ENCODE data around the gene LPCAT3. TPM values are rescaled to one million over a fixed set of nuclear protein-coding genes. Genes with fewer than 3 reads are reported as not detected.

LPCAT3 gene
- total RNA-seq, 1 experiment from 2014 or later, result 16.3 TPM

DNA sequence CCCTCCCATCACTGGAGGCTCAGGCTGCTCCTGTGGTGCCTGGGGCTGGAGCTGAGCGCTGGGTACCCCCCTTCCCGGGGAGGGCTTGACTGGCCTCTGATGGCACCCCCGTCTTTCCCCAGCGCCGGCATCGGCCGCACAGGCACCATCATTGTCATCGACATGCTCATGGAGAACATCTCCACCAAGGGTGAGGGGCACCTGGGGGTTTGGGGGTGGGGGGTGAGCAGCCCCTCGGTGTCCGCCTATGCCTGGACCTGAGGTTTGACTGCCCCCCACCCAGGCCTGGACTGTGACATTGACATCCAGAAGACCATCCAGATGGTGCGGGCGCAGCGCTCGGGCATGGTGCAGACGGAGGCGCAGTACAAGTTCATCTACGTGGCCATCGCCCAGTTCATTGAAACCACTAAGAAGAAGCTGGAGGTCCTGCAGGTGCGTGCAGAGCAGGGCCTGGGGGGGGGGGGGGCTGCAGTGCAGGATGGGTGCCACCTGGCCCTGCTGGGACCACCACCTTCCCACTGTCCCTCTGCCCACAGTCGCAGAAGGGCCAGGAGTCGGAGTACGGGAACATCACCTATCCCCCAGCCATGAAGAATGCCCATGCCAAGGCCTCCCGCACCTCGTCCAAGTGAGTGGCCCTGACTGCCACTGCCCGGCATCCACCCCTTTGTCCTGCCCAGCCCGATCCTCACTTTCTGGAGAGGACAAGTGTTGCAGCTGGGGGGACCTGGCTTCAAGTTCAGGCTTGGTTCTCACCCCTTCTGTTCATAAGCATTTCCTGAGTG lies 58.3 kb downstream of the LPCAT3 start:
- DNase-seq (no peak), ATAC-seq (no peak)
- no TSS peak for BruUV-seq (replicated peaks)
- Histone ChIP-seq H3K4me1 (ENCODE audit: insufficient read depth, low read length) (peaks cover 14% of the 10 kb centered on the region), H3K36me3 (ENCODE audit: low read depth, low read length) (peaks cover 3% of the 10 kb centered on the region; the same call in 1 of the 2 replicates), H3K79me2 (ENCODE audit: low read length) (no peaks in the 10 kb centered on the region), H3F3A (ENCODE audit: low read length, unreplicated experiment) (no peaks in the 10 kb centered on the region), H3K27me3 (ENCODE audit: low read length) (no peaks in the 10 kb centered on the region), H3K9ac (ENCODE audit: low read length) (no peak overlapping the region), H3K27ac (ENCODE audit: low read length) (no peak overlapping the region), H3K4me2 (ENCODE audit: low read length) (no peak overlapping the region), H3K9me3 (ENCODE audit: low read length) (no peaks in the 10 kb centered on the region), H3K9me2 (replicated peaks; ENCODE audit: low read length) (no peaks in the 10 kb centered on the region), H2AFZ (ENCODE audit: low read length) (no peak overlapping the region), H3K4me3 (ENCODE audit: low read length) (no peak overlapping the region), H4K20me1 (ENCODE audit: low read length) (no peaks in the 10 kb centered on the region)
- TF ChIP-seq, protein P1, sequence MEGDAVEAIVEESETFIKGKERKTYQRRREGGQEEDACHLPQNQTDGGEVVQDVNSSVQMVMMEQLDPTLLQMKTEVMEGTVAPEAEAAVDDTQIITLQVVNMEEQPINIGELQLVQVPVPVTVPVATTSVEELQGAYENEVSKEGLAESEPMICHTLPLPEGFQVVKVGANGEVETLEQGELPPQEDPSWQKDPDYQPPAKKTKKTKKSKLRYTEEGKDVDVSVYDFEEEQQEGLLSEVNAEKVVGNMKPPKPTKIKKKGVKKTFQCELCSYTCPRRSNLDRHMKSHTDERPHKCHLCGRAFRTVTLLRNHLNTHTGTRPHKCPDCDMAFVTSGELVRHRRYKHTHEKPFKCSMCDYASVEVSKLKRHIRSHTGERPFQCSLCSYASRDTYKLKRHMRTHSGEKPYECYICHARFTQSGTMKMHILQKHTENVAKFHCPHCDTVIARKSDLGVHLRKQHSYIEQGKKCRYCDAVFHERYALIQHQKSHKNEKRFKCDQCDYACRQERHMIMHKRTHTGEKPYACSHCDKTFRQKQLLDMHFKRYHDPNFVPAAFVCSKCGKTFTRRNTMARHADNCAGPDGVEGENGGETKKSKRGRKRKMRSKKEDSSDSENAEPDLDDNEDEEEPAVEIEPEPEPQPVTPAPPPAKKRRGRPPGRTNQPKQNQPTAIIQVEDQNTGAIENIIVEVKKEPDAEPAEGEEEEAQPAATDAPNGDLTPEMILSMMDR (conservative IDR thresholded peaks at IDR 0.05; ENCODE audit: low read depth, low read length), result no peak
- TF ChIP-seq EZH2phosphoT487 (IDR thresholded peaks at IDR 0.05; ENCODE audit: borderline replicate concordance, low read length) (no peak), EZH2 (IDR thresholded peaks at IDR 0.05; ENCODE audit: low read length, unreplicated experiment) (no peak)
- intact Hi-C loops (cut with micrococcal nuclease), result no loop called here
- POLR2A ChIA-PET (ENCODE audit: unreplicated experiment), result no interaction called here
- CTCF ChIA-PET, result interaction anchor here (1.5 to 2.5 kb wide), 2 partner anchors 14 to 16 kb away, joined by 6 to 10 read pairs; partner anchors contain the start of genes C12orf57 and RNU7-1

DNA sequence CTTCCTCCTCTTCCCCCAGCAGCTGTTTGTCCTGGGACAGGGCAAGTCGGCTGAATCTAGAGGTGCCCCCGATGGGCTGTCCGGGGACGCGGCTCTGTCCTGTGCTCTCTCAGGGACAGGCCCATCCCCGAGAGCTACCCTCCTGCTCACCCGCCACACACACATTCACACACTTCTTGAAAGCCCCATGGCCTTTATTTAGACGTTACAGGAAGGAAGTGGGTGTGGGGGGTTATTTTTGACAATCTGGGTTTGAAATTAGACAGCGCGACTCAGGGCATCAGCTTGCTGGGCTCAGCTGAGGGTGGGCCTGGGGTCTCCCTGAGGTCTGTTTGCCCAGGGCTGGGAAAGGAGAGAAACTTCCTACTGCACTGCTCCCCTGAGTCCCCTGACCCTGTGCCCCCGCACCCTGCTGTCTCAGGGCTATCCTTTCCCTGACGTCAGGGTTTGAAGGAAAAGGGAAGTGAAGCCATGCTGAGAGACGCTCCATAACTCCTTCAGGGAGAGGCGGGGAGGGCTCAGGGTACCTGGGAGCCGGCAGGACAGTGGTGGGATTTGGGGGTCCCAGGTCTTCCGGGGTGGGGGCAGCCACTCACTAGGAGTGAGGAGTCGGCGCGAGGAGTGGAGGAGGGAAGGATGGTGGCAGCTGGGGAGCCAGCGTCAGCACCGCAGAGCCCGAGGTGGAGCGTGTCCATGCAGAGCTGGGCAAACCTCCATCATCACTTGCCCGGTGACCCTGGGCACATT lies 59.0 kb downstream of the LPCAT3 start:
- H3K27me3 ChIP-seq (ENCODE audit: low read length), result no peaks in the 10 kb centered on the region
- no peaks in the 10 kb centered on the region for H4K20me1 ChIP-seq (ENCODE audit: low read length)
- no peaks in the 10 kb centered on the region for H3K79me2 ChIP-seq (ENCODE audit: low read length)
- H3K9me3 ChIP-seq (ENCODE audit: low read length), result no peaks in the 10 kb centered on the region
- H3K9ac ChIP-seq (ENCODE audit: low read length), result no peak overlapping the region
- no peaks in the 10 kb centered on the region for H3K9me2 ChIP-seq (replicated peaks; ENCODE audit: low read length)
- peaks cover 14% of the 10 kb centered on the region for H3K4me1 ChIP-seq (ENCODE audit: insufficient read depth, low read length)
- no peak overlapping the region for H3K4me3 ChIP-seq (ENCODE audit: low read length)
- DNase-seq, result no peak
- no peak overlapping the region for H2AFZ ChIP-seq (ENCODE audit: low read length)
- no peaks in the 10 kb centered on the region for H3F3A ChIP-seq (ENCODE audit: low read length, unreplicated experiment)
- CTCF ChIA-PET, result no interaction called here
- no peak for ATAC-seq
- intact Hi-C loops (cut with micrococcal nuclease), result no loop called here
- no peak overlapping the region for H3K27ac ChIP-seq (ENCODE audit: low read length)
- H3K4me2 ChIP-seq (ENCODE audit: low read length), result no peak overlapping the region
- POLR2A ChIA-PET (ENCODE audit: unreplicated experiment), result no interaction called here
- no TSS peak for BruUV-seq (replicated peaks)
- TF ChIP-seq, protein P1 (conservative IDR thresholded peaks at IDR 0.05; ENCODE audit: low read depth, low read length), result no peak
- no peak for TF ChIP-seq EZH2 (IDR thresholded peaks at IDR 0.05; ENCODE audit: low read length, unreplicated experiment)
- no peak for TF ChIP-seq EZH2phosphoT487 (IDR thresholded peaks at IDR 0.05; ENCODE audit: borderline replicate concordance, low read length)
- H3K36me3 ChIP-seq (ENCODE audit: low read depth, low read length), result no peaks in the 10 kb centered on the region

Data from PC-3 (cell line).